NCI-H2196 (cell line): ENCODE results near the gene ENGASE.

ENCODE experiments used
- DNase-seq: peaks from one replicate; lab custom pipeline; 2025; ENCODE audit not compliant: unreplicated experiment; lab: John Stamatoyannopoulos, UW

Gene ENGASE

GRCh38 chr17:79090443-79091225, 16.0 kb downstream of the ENGASE start:
- DNase-seq, result no peak

- no peak for DNase-seq
These were observed 16.6 kb downstream of the ENGASE start for GRCh38 chr17:79091226-79091670.

GRCh38 chr17:79092567-79092966, 17.9 kb downstream of the ENGASE start:
- DNase-seq, result no peak

GRCh38 chr17:79093270-79093669, 18.6 kb downstream of the ENGASE start:
- no peak for DNase-seq

DNA sequence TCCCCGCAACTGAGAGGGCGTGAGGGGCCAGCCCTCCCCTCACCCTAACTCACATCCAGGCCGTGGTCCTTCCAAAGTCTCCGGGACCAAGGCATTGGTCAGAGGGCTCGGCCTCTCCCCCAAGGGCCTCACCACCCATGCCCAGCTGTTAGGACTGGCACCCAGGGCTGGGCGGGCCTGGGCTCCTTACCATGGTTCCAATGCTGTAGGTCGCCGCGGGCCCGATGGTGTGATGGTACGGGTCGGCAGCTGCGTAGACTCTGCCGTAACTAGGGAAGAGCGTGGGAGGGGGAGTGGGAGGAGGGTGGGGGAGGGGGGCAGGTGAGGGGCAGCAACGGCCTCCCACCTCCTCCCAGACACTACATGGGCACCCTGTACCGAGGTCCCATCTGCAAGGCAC, 19.6 kb downstream of the ENGASE start:
- DNase-seq, result no peak

DNA sequence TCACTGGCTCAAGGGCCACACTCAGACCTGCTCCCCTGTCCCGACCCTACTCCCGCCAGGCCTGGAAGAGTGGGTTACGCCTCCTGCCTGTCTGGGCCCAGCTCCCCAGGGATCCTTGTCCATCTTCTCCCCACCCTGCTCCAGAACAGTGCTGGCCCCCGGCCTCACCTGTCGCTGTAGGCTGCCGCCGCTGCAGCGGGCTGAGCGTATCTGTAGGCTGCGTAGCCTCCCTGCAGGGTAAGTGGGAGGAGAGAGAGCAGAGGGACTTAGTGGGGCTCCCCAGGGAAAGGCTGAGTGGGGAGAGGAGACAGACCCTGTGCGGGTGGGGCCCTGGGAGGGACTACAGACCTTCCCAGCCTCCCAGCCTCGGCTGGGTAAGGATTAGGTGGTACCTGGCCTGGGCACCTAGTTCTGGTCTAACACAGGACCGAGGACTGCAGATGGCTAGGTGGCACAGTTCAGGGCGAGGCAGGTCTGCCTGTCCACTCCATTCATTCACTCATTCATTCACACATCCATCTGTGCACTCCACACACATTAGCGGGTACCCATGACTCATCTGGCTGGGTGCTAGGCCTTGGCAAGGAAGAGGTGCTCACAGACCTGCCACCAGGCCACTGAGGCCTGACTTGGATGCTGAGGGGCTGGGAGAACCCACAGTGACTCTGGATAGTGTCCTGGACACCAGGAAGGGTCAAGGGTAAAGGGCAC, 20.9 kb downstream of the ENGASE start:
- DNase-seq, result no peak

GRCh38 chr17:79096477-79096876, 21.9 kb downstream of the ENGASE start:
- DNase-seq, result no peak

DNA sequence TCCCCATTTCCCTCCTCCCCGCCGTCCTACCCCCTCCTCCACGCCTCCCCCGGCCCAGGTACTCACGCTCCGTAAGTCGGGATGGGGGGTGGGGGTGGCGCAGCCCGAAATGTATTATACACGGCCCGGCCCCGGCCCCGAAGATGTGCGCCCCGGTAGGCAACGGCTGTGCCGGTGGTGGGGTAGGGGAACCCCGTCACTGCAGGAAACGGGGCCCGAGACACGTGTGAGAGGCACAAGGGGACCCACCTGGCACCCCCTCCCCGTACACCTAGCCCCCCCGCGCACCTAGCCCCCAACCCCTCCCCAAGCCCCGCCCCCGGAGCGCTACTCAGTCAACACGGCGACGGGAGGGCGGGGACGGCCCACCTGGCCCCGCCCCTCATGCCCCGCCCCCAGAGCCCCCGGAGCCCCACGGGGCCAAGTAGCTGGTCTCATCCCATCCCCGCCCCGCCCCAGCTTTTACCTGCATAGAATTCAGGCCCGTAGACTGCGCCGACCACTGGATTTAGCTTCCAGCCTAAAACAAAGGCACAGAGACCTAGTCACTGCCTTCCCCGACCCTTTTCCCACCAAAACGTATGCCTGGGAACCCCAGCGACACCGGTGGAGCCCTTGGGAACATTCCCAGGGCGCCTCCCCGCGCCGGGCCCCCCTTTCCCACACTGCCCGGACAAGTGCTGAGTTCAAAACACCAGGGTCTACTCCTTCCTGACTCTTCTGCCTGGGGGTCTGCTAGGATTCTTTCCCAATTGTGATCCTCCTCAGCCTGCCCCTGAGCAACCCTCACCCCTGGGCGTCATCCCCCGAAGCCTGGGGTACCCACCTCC, 22.8 kb downstream of the ENGASE start:
- no peak for DNase-seq

DNA sequence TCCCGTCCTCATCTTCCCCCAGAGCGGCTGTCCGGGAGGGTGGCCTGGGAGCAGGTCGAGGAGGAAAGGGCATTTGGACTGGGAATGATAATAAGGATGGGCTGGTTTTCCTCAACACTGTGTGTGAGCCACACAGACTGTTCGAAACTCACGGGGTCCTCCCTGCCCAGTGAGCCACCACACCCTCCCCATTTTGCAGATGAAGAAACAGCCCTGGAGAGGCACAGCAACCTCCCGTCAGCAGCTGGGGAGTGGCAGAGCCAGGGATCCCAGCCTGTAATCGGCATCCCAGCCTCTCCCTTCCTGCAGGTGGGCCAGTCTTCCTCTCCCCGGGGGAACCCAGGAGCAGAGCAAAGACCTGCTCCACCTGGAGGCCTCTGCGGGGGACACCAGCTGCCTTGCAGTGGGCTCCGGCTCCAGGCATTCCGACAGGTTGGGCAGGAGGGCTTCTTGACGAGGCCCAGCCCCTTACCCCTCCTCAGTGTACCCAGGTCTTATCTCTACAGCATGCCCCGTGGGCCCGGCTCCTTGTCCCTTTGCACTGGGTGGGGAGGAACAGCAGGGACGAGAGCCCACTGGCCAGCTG, 23.8 kb downstream of the ENGASE start:
- DNase-seq, result no peak

- DNase-seq, result no peak
These were observed 25.8 kb downstream of the ENGASE start for GRCh38 chr17:79100405-79100804.

DNA sequence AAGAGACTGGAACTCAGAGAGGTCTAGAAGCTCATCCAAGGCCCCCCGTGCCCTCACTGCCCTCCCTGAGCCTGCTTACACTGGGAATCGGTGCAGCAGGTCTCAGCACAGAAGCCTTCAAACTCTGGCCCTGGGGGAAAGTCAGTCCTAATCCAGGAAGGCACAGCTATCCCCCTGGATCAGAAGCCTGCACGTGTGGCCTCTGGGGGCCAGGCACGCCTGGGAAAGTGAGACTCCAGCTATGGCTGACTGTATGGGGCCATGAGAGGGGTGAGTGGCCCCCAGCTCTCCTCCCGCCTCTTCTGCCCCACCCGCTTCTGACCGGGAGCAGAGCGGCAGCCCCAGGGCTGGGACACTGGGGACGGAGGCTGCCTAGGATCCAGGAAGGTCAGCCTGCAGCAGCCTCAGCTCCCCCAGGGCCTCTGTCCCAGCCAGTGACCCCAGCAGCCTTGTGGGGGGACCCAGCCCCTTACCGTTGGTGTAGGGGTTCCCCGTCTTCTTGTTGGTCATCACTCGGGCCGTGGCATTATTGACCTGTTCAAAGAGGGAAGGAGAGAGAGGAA, 26.6 kb downstream of the ENGASE start:
- no peak for DNase-seq

DNA sequence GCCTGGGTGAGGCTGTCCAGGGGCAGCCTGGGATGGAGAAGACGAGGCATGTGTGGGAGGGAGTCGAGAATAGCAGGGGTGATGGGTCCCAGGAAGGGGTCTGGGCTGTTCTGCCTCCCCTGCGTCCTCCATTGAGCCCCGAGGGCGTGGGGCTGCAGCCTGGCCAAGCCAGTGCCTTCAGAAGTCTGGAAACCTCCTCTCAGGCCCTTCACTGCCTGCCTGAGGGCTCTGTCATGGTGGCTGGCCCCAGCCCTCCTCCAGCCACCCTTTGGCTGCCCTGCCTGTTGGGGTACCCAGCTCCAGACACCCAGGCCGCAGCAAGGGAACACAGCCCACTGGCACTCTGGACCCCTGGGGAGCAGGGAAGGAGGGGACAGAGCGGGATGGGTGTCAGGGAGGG, 27.6 kb downstream of the ENGASE start:
- DNase-seq, result no peak

- no peak for DNase-seq
These were observed 30.4 kb downstream of the ENGASE start for GRCh38 chr17:79104898-79105600.

GRCh38 chr17:79105937-79106336, 31.3 kb downstream of the ENGASE start:
- no peak for DNase-seq

DNA sequence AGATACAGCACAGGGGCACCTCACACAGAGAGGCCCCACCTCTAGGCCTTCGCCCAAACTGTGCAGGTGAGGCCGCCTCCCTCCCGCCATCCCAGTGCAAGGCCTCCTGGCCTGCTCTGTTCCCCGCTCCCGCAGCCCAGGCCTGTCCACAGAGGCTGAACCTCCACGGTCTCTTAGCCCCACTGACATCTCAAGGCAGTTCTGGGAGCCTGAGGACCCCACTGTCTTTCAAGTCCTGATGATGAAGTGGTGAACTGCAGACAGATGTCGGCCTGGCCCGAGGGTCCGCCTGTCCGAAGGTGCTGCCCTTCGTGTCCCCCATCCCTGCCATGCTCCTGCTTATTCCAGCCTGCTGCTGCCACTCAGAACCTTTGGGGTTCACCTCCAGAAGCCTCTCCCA, 32.3 kb downstream of the ENGASE start:
- no peak for DNase-seq

DNA sequence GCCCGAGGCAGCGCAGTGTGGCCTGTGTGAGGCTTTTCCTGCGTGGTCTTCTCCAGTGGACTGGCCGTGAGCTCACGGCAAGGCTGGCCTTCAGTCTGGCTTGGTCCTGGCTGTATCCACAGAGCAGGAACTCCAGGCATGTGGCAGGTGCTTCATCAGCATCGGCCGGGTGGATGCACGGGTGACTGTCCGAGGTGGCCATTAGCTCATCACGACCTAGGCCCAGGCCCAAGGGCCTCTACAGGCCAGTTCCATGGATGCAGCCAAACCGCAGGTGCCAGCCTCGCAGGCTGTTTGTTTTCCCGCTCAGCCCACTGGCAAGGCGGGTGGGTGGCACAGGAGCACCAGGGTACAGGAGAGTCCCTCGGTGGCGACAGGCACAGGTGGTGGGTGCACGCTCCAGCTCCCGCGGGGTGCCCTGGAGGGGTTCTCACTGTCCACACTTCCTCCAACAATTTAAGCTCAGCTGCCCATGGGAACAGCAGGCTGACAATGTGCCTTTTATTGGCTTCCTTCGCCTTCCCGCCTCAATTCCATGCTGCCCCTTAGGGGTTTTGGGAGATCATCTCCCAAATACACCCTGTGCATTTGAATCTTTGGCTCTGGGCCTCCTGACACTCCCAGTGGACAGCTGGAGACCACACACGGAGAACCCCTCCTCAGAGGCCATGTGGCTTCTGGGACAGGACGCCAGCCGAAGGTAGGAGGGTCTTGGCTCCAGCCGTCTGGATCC, 33.0 kb downstream of the ENGASE start:
- no peak for DNase-seq

DNA sequence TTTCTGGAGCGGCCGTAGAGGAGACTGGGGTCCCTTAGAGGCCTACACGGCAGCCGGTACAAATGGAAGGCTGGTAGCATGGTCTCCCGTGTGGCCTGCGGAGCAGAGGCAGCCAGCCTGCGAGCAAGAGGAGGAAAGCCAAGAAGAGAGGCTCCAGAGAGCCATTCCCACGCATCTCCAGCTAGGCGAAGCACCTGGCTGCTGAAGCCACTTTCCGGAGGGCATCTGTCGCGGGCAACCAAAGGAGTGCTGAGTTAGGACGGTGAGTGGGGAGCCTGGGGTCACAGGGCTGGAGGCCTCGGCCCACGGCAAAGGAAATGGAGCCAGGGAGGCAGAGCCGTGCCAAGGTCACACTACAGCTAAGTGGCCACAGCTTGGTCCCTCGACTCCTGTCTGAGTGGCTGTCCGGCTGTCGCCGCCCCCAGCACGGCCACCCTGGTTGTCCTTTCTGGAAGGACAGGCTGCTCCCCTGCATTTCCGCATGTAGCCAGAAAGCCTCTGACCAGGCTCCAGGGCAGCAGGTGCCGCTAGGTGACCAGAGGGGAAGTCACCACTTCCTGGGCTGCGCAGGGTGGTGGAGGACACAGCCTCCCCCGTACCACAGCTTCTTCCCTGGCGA, 33.7 kb downstream of the ENGASE start:
- DNase-seq, result no peak

GRCh38 chr17:79108870-79109269, 34.2 kb downstream of the ENGASE start:
- no peak for DNase-seq

DNA sequence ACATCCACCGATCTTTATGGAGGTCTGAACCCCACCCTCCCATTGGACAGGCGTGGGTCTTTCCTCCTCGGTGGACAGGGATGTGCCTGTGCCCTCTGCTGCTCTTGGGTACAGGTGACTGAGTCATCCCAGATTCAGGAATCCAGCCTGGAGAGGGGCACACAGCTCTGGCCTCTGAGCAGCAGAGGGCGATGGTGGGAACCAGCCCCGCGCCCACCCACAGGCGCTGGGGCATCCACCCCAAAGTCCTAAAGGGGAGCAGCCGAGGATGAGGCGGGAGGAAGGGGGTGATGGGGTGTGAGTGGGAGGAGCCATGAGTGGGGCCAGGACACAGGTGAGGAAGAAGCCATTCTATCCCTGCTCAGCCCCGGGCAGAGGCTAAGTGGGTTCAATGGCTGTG, 35.0 kb downstream of the ENGASE start:
- DNase-seq, result no peak
